Measurements from ENCODE around the gene MAD2L1BP.

The MAD2L1BP gene

DNA sequence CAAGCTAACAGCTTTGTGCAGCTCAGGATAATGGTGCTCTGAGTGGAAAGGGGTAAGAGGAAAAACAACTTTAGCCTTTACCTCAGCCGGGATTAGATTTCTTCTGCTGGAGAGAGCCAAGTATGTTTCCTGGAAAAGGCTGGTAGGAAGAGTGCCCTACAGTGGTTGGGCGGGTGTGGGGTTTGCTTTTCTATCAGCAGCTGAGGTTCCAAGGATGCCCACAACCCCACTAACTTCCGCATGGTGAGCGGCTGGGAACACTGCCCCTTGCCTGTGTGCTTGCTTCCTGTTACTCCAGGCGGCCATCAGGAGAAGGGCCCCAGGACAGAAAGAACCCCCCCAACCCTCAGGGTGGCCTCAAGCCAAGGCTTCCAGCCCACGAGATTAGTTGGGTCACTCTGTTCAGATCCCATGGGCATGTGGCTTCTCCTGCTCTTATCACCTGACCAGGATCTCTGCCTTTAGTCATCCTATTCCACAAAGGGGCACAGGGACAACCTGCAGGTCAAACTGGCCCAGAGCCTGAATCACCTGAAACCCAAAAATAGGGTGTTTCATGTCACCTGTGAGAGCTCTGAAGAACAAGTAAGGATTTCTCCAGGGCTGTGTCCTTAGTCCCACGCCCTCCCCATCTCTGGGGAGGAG is 41.4 kb downstream of the MAD2L1BP start:
- no peak for DNase-seq
- in situ Hi-C loops (cut with MboI; ENCODE audit: low pct_unique_long_range_greater_than_20kb, low sequenced_read_pairs): no loop called here

DNA sequence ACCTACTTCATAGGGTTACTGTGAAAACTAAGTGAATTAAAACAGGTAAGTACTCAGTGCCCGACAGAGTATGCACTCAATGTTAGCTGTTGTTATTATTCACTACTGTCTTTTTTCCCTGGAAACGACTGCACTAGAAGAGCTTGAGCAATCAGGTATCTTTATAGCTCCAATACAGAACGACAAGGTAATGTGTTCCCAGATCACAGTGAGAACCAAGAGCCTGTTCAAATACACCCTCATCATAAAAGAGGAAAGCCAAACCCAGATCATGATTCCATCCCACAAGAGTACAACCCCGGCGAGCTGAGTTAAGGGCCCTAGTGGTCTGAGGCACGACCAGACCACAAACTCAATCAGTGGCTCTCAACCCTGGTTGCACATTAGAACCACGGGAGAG is 42.1 kb downstream of the MAD2L1BP start:
- DNase-seq: no peak
- in situ Hi-C loops (cut with MboI; ENCODE audit: low pct_unique_long_range_greater_than_20kb, low sequenced_read_pairs): no loop called here

DNA sequence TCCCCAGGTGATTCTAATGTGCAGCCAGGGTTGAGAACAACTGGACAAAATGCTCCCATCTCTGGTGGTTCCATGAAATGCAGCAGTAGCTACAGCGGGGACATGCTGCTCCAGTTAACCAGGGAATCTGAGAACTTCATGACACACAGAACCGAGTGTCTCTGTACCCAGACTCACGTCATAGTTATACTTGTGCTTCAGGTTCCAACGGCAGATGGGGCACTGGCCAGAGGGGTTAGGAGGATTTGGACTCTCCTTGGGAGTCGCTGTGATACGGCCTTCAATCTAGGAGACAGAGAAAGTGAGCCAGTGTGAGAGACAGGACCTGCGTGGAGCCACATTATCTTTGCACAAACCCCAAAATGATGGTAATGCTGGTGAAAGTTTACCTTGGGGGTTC is 42.7 kb downstream of the MAD2L1BP start:
- DNase-seq: no peak
- in situ Hi-C loops (cut with MboI; ENCODE audit: low pct_unique_long_range_greater_than_20kb, low sequenced_read_pairs): no loop called here

DNA sequence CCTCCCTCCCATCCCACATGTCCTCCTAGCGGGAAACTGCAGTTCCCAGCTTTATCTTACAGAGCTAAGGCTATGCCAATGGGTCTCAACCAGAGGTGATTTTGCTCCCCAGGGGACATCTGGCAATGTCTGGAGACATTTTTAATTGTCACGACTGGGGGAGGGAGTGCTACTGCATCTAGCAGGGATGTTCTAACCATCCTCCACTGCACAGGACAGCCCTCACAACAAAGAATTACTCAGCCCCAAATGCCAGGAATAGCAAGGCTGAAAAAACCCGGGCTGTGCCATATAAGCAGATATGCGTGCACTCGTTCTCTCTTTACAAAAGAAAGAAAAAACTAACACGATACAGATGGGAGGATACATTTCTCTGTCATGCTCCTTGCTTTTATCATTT is 43.4 kb downstream of the MAD2L1BP start:
- DNase-seq: no peak
- in situ Hi-C loops (cut with MboI; ENCODE audit: low pct_unique_long_range_greater_than_20kb, low sequenced_read_pairs): no loop called here

DNA sequence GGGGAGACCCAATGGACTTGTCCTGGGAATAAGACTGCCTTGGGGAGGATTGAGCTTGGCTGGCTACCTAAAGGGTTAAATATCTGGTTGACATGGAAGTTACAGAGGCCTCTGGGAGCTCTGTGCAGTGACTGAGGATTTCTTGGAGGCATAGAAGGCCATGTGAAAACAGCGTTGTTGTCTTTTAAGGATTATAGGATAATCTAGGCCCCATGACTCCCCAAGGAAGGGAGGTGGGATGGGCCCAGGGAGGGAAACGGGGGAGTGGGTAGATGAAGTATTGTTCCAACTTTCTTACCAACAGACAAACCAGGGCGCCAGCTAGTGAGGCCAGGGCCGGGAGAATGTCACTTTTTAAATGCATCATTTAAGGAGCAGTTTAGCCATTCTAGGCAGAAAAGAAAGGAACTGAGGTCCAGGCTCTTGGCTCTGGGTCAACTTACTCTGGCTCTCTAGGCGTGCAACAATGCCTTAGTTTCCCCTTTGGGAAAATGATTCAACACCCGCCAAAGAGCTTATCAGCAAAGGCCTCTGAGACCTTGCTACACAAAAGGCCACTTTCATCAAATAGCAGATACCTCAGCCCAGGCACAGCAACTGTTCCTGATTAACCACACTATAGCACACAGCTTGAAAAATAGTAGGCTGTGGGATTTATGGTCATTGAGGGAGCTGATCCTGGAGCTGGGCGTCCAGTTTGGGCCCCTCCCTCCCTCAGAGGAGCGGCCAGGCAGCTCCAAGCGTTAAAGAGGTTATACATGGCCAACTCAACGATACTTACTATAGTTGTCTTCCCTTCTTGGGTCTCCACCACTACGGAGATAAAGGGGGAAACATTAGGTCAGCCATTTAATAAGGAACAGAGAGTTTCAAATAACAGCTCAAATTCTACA is 44.9 kb downstream of the MAD2L1BP start:
- no peak for DNase-seq
- in situ Hi-C loops (cut with MboI; ENCODE audit: low pct_unique_long_range_greater_than_20kb, low sequenced_read_pairs): no loop called here

DNA sequence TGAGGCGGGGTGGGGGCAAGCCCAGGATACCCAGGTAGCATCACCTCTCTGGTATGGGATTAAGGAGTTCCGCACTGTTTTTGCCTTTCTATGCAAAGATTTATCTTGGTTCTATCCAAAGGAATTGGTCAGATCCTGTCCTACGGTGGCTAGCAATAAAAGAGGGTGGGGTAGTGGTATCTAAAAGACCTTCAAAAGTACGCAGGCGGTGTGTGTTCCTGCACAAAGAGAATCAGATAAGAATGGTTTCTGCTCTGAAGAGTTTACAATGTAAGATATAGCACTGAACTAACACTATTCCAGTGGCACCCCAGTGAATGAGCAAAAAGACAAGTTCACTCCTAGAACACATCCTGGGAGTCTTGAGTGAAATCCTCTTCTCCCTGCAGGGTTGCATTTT is 45.7 kb downstream of the MAD2L1BP start:
- in situ Hi-C loops (cut with MboI; ENCODE audit: low pct_unique_long_range_greater_than_20kb, low sequenced_read_pairs): no loop called here

DNA sequence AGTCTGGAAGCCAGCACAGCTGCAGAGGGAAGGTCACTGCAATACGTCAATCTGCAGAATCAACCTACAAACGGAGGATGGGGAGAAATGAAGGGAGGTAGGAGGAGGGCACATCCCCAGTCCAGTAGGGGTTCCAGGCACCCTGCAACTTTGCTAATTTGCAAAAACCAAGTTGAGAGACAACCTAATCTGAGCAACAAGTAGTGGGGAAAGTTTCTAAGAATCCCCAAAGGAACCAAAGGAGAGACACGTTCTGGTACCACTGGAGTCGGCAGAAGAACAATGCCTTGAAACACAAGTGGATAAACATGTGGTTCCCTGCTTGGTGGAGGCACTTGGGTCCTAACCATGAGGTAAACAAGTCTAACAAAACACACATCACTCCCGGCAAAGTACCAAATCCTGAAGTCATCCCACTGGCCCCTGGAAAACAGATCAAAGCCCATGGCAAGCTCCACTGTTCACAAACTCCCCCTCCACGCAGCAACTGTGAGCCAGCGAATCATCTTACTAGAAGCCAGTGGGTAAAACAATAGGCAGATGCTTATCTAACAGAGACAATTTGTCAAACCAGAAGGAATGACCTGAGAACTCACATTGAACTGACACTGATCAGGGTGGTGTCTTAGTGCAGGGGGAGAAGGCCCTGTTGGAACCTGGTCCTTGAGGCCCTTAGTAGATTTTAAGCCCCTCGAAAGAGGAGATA is 47.2 kb downstream of the MAD2L1BP start:
- in situ Hi-C loops (cut with MboI; ENCODE audit: low pct_unique_long_range_greater_than_20kb, low sequenced_read_pairs): no loop called here
- no peak for DNase-seq

More for the DNA sequence above, 45.7 kb downstream of the MAD2L1BP start:
- DNase-seq: no peak

DNA sequence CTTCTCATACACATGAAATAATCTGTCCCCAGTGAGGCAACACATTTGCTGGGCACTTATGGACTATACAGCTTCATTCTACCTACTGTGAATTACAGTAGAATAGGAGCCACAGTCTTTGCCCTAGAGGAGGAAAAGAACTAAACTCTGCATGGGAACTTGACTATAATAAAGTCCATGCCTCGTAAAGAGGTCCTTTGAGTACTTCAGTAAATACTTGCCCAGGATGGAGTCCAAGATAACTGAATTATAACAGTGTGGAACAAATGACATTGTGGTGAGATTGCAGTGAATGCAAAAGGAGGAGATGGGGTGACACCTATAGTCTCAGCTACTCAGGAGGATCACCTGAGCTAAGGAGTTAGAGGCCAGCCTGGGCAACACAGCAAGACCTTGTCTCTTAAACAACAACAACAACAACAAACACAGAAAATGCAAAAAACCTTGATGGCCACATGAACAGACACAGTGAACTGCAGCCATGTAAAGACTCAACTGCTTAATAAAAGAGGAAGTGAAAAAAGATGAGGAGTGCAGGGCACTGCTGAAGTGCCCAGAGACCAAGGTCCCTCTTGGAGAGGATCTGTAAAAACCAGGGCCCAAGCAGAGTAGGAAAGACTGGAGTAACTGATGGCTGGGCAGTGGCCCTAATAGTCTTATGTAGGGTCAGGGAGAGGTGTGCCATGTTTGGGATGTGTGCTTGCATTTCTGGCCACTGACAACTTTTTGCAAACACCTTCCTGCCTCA is 48.2 kb downstream of the MAD2L1BP start:
- in situ Hi-C loops (cut with MboI; ENCODE audit: low pct_unique_long_range_greater_than_20kb, low sequenced_read_pairs): no loop called here
- DNase-seq: peak; percentile 35

DNA sequence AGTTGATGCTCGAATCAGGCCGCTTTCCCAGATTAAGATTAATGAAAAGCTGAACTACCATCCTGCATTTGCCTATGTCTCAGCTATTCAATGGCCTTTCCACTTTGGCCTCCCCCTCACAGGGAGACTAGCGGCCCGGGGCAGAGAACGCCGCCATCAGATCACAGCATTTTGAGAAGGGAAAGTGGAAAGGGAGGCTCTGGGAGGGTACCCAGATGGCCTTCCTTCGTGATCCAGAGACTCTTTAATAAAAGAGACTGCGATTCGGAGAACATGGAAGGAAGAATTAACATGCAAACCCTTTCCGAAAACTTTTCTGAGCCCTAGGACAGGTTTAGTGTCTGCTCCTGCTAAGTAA is 51.4 kb downstream of the MAD2L1BP start:
- no peak for DNase-seq

DNA sequence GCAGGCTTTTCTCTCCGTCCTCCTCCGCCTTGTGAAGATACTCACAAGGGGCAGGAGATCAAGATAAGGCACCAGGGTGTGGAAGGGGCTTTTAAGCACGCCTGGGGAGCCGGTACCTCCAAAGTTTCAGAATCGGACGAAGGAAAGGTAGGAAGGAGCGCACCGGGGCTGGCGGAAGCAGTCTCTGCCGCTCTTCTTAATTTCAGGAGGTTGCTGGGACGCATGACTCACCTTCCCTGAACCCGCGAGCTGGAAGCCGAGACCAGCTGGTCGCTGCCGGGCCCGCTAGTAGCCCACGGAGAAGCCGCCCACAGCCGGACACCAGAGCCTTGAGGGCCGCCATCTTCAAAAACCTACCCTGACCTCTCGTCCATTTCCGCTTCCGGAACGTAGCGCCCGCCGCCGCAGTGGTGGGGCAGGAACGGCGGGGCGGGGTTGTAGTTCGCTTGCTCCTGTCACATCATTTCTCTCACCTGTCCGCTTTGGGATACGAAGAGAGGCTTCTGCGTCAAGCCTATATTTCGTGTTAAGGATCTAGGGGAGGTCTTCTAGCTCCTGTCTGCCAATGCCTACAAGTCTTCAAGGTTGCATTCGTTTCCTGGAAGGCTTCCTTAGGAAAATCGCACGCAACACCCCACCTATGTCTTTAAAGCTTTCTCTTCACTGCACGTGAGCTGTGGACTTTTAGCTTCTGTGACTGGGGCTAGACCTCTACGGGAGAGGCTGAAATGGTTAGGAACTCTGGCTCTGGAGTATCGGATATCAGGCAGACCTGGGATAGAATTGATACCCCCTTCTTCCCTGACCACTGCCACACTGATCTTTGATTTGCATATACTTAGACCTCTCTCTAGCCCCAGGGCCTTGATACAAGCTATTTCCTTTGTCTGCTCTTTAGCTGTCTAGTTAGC is 52.1 kb downstream of the MAD2L1BP start, which contains the start of gene MRPS18A:
Gene MRPS18A (minus strand): TSS at position 355 of the 911 bp plus-strand sequence. CDS start 12 bp downstream, at position 343.
- peak; percentile 80 for DNase-seq

More for the DNA sequence above, 51.4 kb downstream of the MAD2L1BP start:
- in situ Hi-C loops (cut with MboI; ENCODE audit: low pct_unique_long_range_greater_than_20kb, low sequenced_read_pairs): no loop called here

DNA sequence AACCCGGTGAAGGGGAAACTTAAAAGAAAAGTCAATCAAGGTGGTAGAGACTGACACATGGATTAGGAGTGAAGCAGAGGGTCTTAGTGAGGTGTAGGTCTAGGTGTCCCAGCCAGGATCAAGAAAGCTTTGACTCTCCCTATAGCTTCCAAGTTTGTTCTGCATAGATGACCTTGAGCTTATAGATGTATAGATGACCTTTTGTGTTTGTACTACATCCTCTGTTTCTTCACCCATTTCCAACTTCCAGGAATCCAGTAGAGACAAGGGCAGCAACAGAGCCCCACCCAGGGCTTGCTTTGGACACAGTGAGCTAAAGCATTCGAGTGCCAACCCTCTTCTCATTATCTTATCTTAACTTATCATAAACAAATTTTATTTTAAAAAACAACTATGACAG is 53.8 kb downstream of the MAD2L1BP start:
- DNase-seq: no peak
- in situ Hi-C loops (cut with MboI; ENCODE audit: low pct_unique_long_range_greater_than_20kb, low sequenced_read_pairs): no loop called here

More for the DNA sequence above, 52.1 kb downstream of the MAD2L1BP start, which contains the start of gene MRPS18A:
- in situ Hi-C loops (cut with MboI; ENCODE audit: low pct_unique_long_range_greater_than_20kb, low sequenced_read_pairs): no loop called here

All from KBM-7 (cell line).